Amygdala (tissue), 56 donors: ENCODE measurements around the gene AGPAT3.
"Not testable (repeated sequence)": the region's sequence is repeated elsewhere in the genome, so short reads cannot be mapped to it uniquely, and the experiment has no call there.

ENCODE experiments used
- DNase-seq, 56 donors: peaks; one replicate each; lab custom pipeline; 2025; lab: John Stamatoyannopoulos, UW

AGPAT3 gene, protein sequence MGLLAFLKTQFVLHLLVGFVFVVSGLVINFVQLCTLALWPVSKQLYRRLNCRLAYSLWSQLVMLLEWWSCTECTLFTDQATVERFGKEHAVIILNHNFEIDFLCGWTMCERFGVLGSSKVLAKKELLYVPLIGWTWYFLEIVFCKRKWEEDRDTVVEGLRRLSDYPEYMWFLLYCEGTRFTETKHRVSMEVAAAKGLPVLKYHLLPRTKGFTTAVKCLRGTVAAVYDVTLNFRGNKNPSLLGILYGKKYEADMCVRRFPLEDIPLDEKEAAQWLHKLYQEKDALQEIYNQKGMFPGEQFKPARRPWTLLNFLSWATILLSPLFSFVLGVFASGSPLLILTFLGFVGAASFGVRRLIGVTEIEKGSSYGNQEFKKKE

GRCh38 chr21:43864962-43865539, at the start of gene AGPAT3:
Gene AGPAT3, plus strand, starts transcription at chr21:43865223. Its CDS starts 94,459 bp downstream, at chr21:43959682.
- peak in 6 of 56 donors; percentile 17 to 48 (median 30) for DNase-seq

- no peak for DNase-seq
Observed at GRCh38 chr21:43815991-43816390, 49.0 kb upstream of the AGPAT3 start.

- DNase-seq, result no peak
Observed at GRCh38 chr21:43816611-43817071, 48.4 kb upstream of the AGPAT3 start.

- no peak for DNase-seq
Observed at GRCh38 chr21:43817157-43818086, 47.6 kb upstream of the AGPAT3 start.

DNA sequence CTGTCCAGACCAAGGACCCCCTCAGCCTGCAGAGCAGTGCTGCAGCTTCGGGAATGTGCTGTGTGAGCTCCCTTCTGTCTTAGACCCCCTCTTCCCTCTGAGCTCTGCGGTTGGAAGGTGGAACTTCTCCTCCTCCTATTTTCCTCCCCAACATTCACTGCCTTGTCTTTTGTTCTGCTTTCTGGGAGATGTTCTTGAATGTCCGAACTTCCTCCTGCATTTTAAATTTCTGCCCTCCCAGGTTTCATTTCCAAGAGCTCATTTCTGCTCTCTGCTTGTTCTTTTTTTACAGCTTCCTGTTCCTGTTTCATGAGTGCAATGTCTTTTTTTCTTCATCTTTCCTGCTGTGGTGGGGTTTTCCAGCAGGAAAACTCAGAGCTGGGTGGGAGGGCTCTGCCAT, 46.3 kb upstream of the AGPAT3 start:
- no peak for DNase-seq

- DNase-seq, result no peak
Observed at GRCh38 chr21:43819511-43820405, 45.3 kb upstream of the AGPAT3 start.

DNA sequence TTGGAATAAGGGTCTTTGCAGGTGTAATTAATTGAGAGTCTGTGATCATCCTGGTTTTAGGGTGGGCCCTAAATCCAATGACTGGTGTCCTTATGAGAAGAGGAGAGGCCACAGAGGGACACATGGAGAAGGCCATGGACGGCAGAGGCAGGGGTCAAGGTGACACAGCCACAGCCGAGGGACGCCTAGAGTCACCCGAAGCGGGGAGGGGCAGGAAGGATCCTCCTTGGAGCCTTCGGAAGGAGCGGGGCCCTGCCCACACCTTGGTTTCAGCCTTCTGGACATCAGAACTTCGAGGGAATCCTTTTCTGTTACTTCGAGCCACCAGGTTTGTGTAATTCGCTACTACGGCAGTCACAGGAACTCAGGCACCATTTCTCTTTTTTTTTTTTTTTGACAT, 44.6 kb upstream of the AGPAT3 start:
- no peak for DNase-seq

DNA sequence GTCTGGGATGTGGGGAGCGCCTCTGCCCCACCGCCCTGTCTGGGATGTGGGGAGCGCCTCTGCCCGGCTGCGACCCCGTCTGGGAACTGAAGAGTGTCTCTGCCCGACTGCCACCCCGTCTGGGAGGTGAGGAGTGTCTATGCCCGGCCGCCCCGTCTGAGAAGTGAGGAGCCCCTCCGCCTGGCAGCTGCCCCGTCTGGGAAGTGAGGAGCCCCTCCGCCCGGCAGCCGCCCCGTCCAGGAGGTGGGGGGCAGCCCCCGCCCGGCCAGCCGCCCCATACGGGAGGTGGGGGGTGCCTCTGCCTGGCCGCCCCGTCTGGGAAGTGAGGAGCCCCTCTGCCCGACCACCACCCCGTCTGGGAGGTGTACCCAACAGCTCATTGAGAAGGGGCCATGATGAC, 42.9 kb upstream of the AGPAT3 start:
- not testable (repeated sequence) for DNase-seq

DNA sequence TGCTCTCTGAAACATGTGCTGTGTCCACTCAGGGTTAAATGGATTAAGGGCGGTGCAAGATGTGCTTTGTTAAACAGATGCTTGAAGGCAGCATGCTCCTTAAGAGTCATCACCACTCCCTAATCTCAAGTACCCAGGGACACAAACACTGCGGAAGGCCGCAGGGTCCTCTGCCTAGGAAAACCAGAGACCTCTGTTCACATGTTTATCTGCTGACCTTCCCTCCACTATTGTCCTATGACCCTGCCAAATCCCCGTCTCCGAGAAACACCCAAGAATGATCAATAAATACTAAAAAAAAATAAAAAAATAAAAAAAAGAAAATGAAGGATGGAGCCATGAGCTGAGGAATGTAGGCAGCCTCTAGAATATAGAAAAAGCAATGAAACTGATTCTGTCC, 42.3 kb upstream of the AGPAT3 start:
- DNase-seq, result not testable (repeated sequence)

- DNase-seq, result peak in 10 of 56 donors; percentile 16 to 62 (median 35)
Observed at GRCh38 chr21:43824333-43825241, 40.4 kb upstream of the AGPAT3 start.

- no peak for DNase-seq
Observed at GRCh38 chr21:43825242-43825935, 39.6 kb upstream of the AGPAT3 start.

GRCh38 chr21:43825936-43826622, 38.9 kb upstream of the AGPAT3 start:
- DNase-seq, result no peak

DNA sequence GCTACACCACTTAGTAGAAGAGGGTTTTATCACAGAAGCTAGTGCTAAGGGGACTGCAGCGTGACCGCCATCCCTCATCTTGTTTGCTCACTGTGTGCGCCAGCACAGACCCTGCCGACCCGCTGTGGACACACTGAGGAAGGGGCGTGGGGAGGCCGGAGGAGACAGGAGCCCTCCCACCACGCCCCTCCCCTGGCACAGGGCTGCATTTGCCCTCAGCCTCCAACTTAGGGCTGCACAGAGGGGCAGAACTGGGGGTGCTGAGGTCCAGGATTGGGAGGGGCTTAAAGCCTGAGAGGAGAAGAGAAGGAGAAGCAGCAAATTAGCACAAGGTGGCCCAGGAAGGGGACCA, 38.4 kb upstream of the AGPAT3 start:
- DNase-seq, result no peak

GRCh38 chr21:43827015-43827611, 37.9 kb upstream of the AGPAT3 start:
- no peak for DNase-seq

GRCh38 chr21:43829161-43829560, 35.9 kb upstream of the AGPAT3 start:
- DNase-seq, result no peak

DNA sequence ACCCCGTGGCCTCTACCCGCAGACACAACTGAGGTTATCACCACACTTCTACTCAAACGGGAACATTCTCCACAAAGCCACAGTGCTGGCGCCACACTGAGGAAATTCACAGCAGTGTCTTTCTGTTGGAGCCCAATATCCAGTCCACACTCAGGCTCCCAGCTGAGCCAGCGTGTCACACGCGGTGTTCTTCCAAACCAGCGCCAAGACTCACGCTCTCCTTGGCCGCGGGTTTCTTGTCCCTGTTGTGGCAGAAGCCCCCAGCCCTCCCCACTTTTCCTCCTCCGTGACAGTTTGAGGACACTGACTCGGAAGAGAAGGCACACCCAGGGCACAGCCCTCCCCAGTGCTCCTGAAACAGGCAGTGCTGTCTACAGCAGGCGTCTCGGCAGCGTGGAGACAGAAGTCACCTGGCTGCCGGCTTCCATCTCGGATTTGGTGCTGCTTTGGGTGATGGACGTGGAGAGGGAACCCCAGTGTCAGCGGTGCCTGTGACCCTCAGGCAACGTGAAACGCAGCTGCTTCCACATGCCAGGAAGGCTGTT, 35.4 kb upstream of the AGPAT3 start:
- DNase-seq, result no peak

DNA sequence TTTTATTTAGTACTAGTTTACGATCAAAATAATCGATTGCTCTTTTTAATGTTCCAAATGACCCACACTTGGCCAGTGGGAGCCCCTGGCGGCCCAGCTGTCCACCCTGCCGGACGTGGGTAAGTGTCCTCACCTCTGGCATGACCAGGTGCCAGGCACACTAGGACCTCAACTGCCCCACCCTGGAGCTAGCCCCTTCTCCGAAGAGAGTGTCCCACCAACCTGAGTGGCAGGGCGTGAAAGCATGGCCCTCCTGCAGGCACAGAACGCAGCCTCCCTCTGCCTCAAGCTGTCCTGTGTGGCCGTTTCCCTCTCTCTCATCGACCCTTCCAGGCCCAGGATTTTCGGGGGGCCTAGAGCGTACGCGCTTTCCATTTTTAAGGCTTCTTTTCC, 32.9 kb upstream of the AGPAT3 start:
- no peak for DNase-seq
